ENCODE results near the gene GEMIN8. TPM values are rescaled to one million over a fixed set of nuclear protein-coding genes. Genes with fewer than 3 reads are reported as not detected.

GEMIN8 gene
- total RNA-seq, 2 experiments from 2014 or later, result 10.2 to 11.1 TPM

GRCh38 chrX:13990126-13990800 lies 39.4 kb downstream of the GEMIN8 start:
- Histone ChIP-seq H3K27ac (ENCODE audit: low read depth in 1 of 2, low read length in 2 of 2) (no peak overlapping the region), H3K4me3 (ENCODE audit: low read length) (no peak overlapping the region), H3K9me3 (ENCODE audit: control insufficient read depth in 1 of 2, insufficient read depth in 1 of 2, low read length in 2 of 2) (no peaks in the 10 kb centered on the region), H3K4me1 (ENCODE audit: insufficient read depth, low read length) (no peaks in the 10 kb centered on the region), H3K27me3 (ENCODE audit: control insufficient read depth in 1 of 2, insufficient read depth in 2 of 2, low read length in 2 of 2) (no peaks in the 10 kb centered on the region), H3K36me3 (ENCODE audit: insufficient read depth, low read length) (no peaks in the 10 kb centered on the region)
- Mint-ChIP-seq H3K27ac (no peak overlapping the region), H3K9me3 (no peaks in the 10 kb centered on the region), H3K36me3 (ENCODE audit: low read depth) (peaks cover 6% of the 10 kb centered on the region), H3K4me1 (ENCODE audit: low read depth) (no peaks in the 10 kb centered on the region), H3K27me3 (no peaks in the 10 kb centered on the region), H3K4me3 (no peak overlapping the region)
- ChIA-PET POLR2A (no interaction called here), CTCF (no interaction called here)
- no peak for ATAC-seq (ENCODE audit: poor library complexity)
- no peak for TF ChIP-seq CTCF (IDR thresholded peaks at IDR 0.05)
- DNase-seq, result no peak
- intact Hi-C loops (cut with DNase I, micrococcal nuclease), result no loop called here

- H3K36me3 Mint-ChIP-seq (ENCODE audit: low read depth), result peaks cover 6% of the 10 kb centered on the region
- H3K27me3 Mint-ChIP-seq, result no peaks in the 10 kb centered on the region
- H3K4me3 Mint-ChIP-seq, result no peak overlapping the region
- Histone ChIP-seq H3K27me3 (ENCODE audit: control insufficient read depth in 1 of 2, insufficient read depth in 2 of 2, low read length in 2 of 2) (no peaks in the 10 kb centered on the region), H3K4me1 (ENCODE audit: insufficient read depth, low read length) (no peaks in the 10 kb centered on the region), H3K27ac (ENCODE audit: low read depth in 1 of 2, low read length in 2 of 2) (no peak overlapping the region), H3K36me3 (ENCODE audit: insufficient read depth, low read length) (no peaks in the 10 kb centered on the region), H3K9me3 (ENCODE audit: control insufficient read depth in 1 of 2, insufficient read depth in 1 of 2, low read length in 2 of 2) (no peaks in the 10 kb centered on the region), H3K4me3 (ENCODE audit: low read length) (no peak overlapping the region)
- H3K27ac Mint-ChIP-seq, result no peak overlapping the region
- TF ChIP-seq CTCF (IDR thresholded peaks at IDR 0.05), result no peak
- no peak for ATAC-seq (ENCODE audit: poor library complexity)
- intact Hi-C loops (cut with DNase I, micrococcal nuclease), result no loop called here
- DNase-seq, result no peak
- no peaks in the 10 kb centered on the region for H3K4me1 Mint-ChIP-seq (ENCODE audit: low read depth)
- ChIA-PET POLR2A (no interaction called here), CTCF (interaction anchor here (1.5 kb wide), 1 partner anchor 15 kb away, joined by 4 read pairs; no protein-coding TSS in a partner anchor)
- H3K9me3 Mint-ChIP-seq, result no peaks in the 10 kb centered on the region
These were observed 43.8 kb downstream of the GEMIN8 start for GRCh38 chrX:13985697-13986435.

GRCh38 chrX:13983734-13984133 lies 46.0 kb downstream of the GEMIN8 start:
- Histone ChIP-seq H3K4me3 (ENCODE audit: low read length) (no peak overlapping the region), H3K27me3 (ENCODE audit: control insufficient read depth in 1 of 2, insufficient read depth in 2 of 2, low read length in 2 of 2) (no peaks in the 10 kb centered on the region), H3K27ac (ENCODE audit: low read depth in 1 of 2, low read length in 2 of 2) (no peak overlapping the region), H3K9me3 (ENCODE audit: control insufficient read depth in 1 of 2, insufficient read depth in 1 of 2, low read length in 2 of 2) (no peaks in the 10 kb centered on the region), H3K36me3 (ENCODE audit: insufficient read depth, low read length) (no peaks in the 10 kb centered on the region), H3K4me1 (ENCODE audit: insufficient read depth, low read length) (no peaks in the 10 kb centered on the region)
- peaks cover 6% of the 10 kb centered on the region for H3K36me3 Mint-ChIP-seq (ENCODE audit: low read depth)
- CTCF ChIA-PET, result no interaction called here
- intact Hi-C loops (cut with DNase I, micrococcal nuclease), result no loop called here
- TF ChIP-seq CTCF (IDR thresholded peaks at IDR 0.05), result no peak
- H3K27ac Mint-ChIP-seq, result no peak overlapping the region
- H3K27me3 Mint-ChIP-seq, result no peaks in the 10 kb centered on the region
- H3K9me3 Mint-ChIP-seq, result no peaks in the 10 kb centered on the region
- H3K4me3 Mint-ChIP-seq, result no peak overlapping the region
- DNase-seq (no peak), ATAC-seq (ENCODE audit: poor library complexity) (no peak)
- H3K4me1 Mint-ChIP-seq (ENCODE audit: low read depth), result no peaks in the 10 kb centered on the region
- POLR2A ChIA-PET, result no interaction called here

Measured in CD4-positive, alpha-beta T cell (primary cell).